Keratinocyte (primary cell): ENCODE data around the gene ERMARD. TPM values are rescaled to one million over a fixed set of nuclear protein-coding genes. Genes with fewer than 3 reads are reported as not detected.

Experiments
- DNase-seq: peaks from one replicate; pipeline ENCODE4 v3.0.0-alpha.2; 2011; ENCODE audit warnings: low read depth, missing footprints, low spot score
- FAIRE-seq: peaks from 2 replicates; lab custom pipeline; 2011; peaks lifted over from hg19 to GRCh38; lab: Jason Lieb, UNC
- H2AFZ ChIP-seq: 2 replicates; pipeline ENCODE4 v1.6.0; 2012; ENCODE audit warnings: low read length, control low read depth, inconsistent platforms; ENCODE audit not compliant: control insufficient read depth
- H3K27ac ChIP-seq: 2 replicates; pipeline ENCODE4 v1.5.1; 2011; ENCODE audit warnings: low read length; ENCODE audit not compliant: control insufficient read depth, insufficient read depth
- H3K27me3 ChIP-seq: 3 replicates; pipeline ENCODE4 v1.6.0; 2011; ENCODE audit warnings: low read length; ENCODE audit not compliant: control insufficient read depth, insufficient read depth; ENCODE audit errors: extremely low read depth
- H3K36me3 ChIP-seq, 2 experiments: 2 replicates in 1 of 2; 3 replicates in 1 of 2; pipeline ENCODE4 v1.5.1; 2011; ENCODE audit warnings: low read length in 2 of 2, mild to moderate bottlenecking in 1 of 2; ENCODE audit not compliant: control insufficient read depth in 2 of 2, insufficient read depth in 2 of 2; ENCODE audit errors: extremely low read depth in 1 of 2
- H3K4me1 ChIP-seq: 3 replicates; pipeline ENCODE4 v1.5.1; 2011; ENCODE audit warnings: low read length; ENCODE audit not compliant: control insufficient read depth, insufficient read depth; ENCODE audit errors: extremely low read depth
- H3K4me2 ChIP-seq: 3 replicates; pipeline ENCODE4 v1.6.0; 2011; ENCODE audit warnings: low read depth, low read length; ENCODE audit not compliant: control insufficient read depth, insufficient read depth; ENCODE audit errors: extremely low read depth
- H3K4me3 ChIP-seq, 3 experiments: fragments of 200-600 bp in 1 of 3; sonication (generic) in 1 of 3; 2 replicates in 2 of 3; 3 replicates in 1 of 3; pipeline ENCODE4 v1.5.1; 2011 to 2016; ENCODE audit warnings: low read length in 3 of 3, mild to moderate bottlenecking in 3 of 3, control low read depth in 2 of 3, inconsistent platforms in 1 of 3, low read depth in 1 of 3, mixed read lengths in 1 of 3, mixed run types in 1 of 3, moderate library complexity in 1 of 3; ENCODE audit not compliant: control insufficient read depth in 2 of 3, insufficient read depth in 2 of 3; ENCODE audit errors: extremely low read depth in 1 of 3
- H3K79me2 ChIP-seq: 2 replicates; pipeline ENCODE4 v1.6.0; 2012; ENCODE audit warnings: low read length; ENCODE audit not compliant: control insufficient read depth, insufficient read depth
- H3K9ac ChIP-seq: 3 replicates; pipeline ENCODE4 v1.6.0; 2011; ENCODE audit warnings: low read length; ENCODE audit not compliant: control insufficient read depth, insufficient read depth; ENCODE audit errors: extremely low read depth
- H3K9me1 ChIP-seq: 3 replicates; pipeline ENCODE4 v1.6.0; 2011; ENCODE audit warnings: low read length; ENCODE audit not compliant: control insufficient read depth, insufficient read depth; ENCODE audit errors: extremely low read depth
- H3K9me3 ChIP-seq: 2 replicates; pipeline ENCODE4 v1.5.1; 2012; ENCODE audit warnings: low read depth, low read length; ENCODE audit not compliant: control insufficient read depth
- H4K20me1 ChIP-seq: 3 replicates; pipeline ENCODE4 v1.6.0; 2011; ENCODE audit warnings: low read length; ENCODE audit not compliant: control insufficient read depth, insufficient read depth; ENCODE audit errors: extremely low read depth
- EZH2 ChIP-seq: IDR thresholded peaks from one replicate; pipeline ENCODE4 v1.6.1; 2012; ENCODE audit warnings: inconsistent platforms, mild to moderate bottlenecking, low read length, moderate library complexity
- dilution Hi-C: fragments of 300-500 bp; cut with MboI; formaldehyde crosslinking; loops from one replicate; pipeline ENCODE4 v1.7.0; 2020; ENCODE audit warnings: low sequenced_read_pairs; ENCODE audit not compliant: extremely low pct_ligation_motif_present
- polyA plus RNA-seq, 5 experiments: library from polyadenylated mRNA; depleted of rRNA in 3 of 5; stranded (reverse) in 3 of 5; stranded (forward) in 1 of 5; unstranded in 1 of 5; fragments of >200 nt; gene quantifications; 1 replicate in 1 of 5; 2 replicates in 3 of 5; 3 replicates in 1 of 5; pipeline versions ENCODE4 v1.2.1 to v1.2.3, GENCODE V29; 2011 to 2012; ENCODE audit warnings: missing spikeins in 2 of 5, low read depth in 1 of 5, low replicate concordance in 1 of 5
- TF ChIP-seq, protein P1 (sequence below), 3 experiments: IDR thresholded peaks in 1 of 3; conservative IDR thresholded peaks in 1 of 3; optimal IDR thresholded peaks in 1 of 3; 2 replicates in 2 of 3; 3 replicates in 1 of 3; pipeline versions ENCODE3 to v1.5.1; 2011; ENCODE audit warnings: low read length in 3 of 3, mild to moderate bottlenecking in 3 of 3, moderate library complexity in 2 of 3, control low read depth in 1 of 3, inconsistent platforms in 1 of 3; ENCODE audit not compliant: insufficient read depth in 2 of 3; ENCODE audit errors: extremely low read depth in 1 of 3

The ERMARD gene
- polyA plus RNA-seq, 1 donor (not counting 4 experiments of a cell fraction or from before 2014, with no cell fraction given): 37.9 TPM

DNA sequence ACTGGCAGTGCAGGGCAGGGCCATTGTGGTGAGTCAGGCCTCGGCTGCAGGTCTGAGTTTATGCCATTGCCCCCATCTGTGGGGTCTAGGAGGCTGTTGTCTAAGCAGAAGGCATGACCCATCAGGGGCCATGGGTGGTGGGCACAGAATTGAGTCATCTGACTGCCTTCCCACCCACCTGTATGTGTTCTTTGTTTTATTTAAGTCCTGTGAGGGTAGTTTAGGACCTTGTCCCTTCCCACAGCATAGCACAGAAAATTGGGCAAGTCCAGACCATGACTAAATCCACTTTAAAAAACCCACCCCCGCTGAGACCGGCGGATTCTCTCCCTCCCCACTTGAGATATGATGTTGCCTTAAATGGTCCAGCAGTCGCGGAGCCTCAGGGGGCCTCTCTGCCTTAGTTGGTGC is 40.3 kb downstream of the ERMARD start:
- Histone ChIP-seq H3K79me2 (no peaks in the 10 kb centered on the region), H3K4me3 (no peak overlapping the region), H3K27ac (no peak overlapping the region), H4K20me1 (no peaks in the 10 kb centered on the region), H3K9me1 (no peaks in the 10 kb centered on the region), H3K36me3 (no peaks in the 10 kb centered on the region), H2AFZ (no peak overlapping the region), H3K9me3 (no peaks in the 10 kb centered on the region), H3K9ac (no peak overlapping the region), H3K4me1 (peaks cover 13% of the 10 kb centered on the region), H3K4me2 (no peak overlapping the region), H3K27me3 (peaks cover 4% of the 10 kb centered on the region)
- DNase-seq: no peak
- dilution Hi-C loops: no loop called here
- FAIRE-seq: no peak
- no peak for TF ChIP-seq EZH2
- TF ChIP-seq, protein P1, sequence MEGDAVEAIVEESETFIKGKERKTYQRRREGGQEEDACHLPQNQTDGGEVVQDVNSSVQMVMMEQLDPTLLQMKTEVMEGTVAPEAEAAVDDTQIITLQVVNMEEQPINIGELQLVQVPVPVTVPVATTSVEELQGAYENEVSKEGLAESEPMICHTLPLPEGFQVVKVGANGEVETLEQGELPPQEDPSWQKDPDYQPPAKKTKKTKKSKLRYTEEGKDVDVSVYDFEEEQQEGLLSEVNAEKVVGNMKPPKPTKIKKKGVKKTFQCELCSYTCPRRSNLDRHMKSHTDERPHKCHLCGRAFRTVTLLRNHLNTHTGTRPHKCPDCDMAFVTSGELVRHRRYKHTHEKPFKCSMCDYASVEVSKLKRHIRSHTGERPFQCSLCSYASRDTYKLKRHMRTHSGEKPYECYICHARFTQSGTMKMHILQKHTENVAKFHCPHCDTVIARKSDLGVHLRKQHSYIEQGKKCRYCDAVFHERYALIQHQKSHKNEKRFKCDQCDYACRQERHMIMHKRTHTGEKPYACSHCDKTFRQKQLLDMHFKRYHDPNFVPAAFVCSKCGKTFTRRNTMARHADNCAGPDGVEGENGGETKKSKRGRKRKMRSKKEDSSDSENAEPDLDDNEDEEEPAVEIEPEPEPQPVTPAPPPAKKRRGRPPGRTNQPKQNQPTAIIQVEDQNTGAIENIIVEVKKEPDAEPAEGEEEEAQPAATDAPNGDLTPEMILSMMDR (optimal IDR thresholded peaks at IDR 0.05 in 1 of 3, IDR thresholded peaks at IDR 0.05 in 1 of 3, conservative IDR thresholded peaks at IDR 0.05 in 1 of 3; ENCODE audit: extremely low read depth in 1 of 3, insufficient read depth in 2 of 3, low read length in 3 of 3): no peak

DNA sequence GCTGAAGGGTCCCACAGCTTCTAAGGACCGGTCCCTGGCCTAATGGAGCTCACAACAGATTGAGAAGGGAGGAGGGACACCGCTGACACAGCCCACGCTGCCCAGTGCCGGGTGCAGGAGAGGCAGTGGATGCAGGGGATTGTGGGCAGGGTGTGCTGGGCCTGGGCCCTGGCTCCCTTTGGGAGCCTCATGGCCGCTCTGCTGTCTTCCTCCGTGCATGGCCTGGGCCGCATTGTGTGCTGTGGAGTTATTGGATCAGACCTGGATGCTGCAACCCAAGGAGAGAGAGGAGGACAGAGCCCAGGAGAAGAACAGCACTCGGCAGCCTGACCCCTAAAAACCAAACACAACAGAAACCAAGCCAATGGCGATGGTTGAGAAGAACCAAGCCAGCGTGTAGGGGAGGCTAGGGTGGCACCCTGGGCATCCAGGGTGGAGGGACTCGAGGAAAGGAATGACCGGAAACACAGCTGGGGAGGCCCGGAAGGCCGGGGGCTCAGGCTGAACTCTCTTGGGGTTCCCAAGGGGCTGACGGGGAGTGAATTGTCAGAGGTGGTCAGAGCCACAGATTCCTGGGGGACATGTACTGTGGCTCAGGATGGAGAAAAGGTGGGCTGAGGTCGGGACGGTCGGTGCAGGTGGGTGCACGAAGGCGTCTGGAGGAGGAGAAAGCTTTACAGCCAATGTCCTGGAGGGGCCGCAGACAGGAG is 41.0 kb downstream of the ERMARD start:
- no peak for TF ChIP-seq EZH2
- TF ChIP-seq, protein P1 (optimal IDR thresholded peaks at IDR 0.05 in 1 of 3, IDR thresholded peaks at IDR 0.05 in 1 of 3, conservative IDR thresholded peaks at IDR 0.05 in 1 of 3; ENCODE audit: extremely low read depth in 1 of 3, insufficient read depth in 2 of 3, low read length in 3 of 3): no peak
- dilution Hi-C loops: no loop called here
- no peak for FAIRE-seq

More for the DNA sequence above, 41.0 kb downstream of the ERMARD start:
- Histone ChIP-seq H3K9me1 (no peaks in the 10 kb centered on the region), H3K27me3 (peaks cover 4% of the 10 kb centered on the region), H3K36me3 (no peaks in the 10 kb centered on the region), H3K4me3 (no peak overlapping the region), H4K20me1 (no peaks in the 10 kb centered on the region), H3K27ac (no peak overlapping the region), H3K9ac (no peak overlapping the region), H3K4me2 (no peak overlapping the region), H3K4me1 (peaks cover 13% of the 10 kb centered on the region), H3K79me2 (no peaks in the 10 kb centered on the region), H2AFZ (no peak overlapping the region), H3K9me3 (no peaks in the 10 kb centered on the region)
- DNase-seq: no peak
